HCT116 (cell line): Measurements from ENCODE around the gene SGK1.

Experiments used
- CBX3 ChIP-seq: IDR thresholded peaks from 2 replicates; pipeline ENCODE4 v1.6.1; 2012; ENCODE audit warnings: low read depth
- CEBPB ChIP-seq: IDR thresholded peaks from 2 replicates; pipeline ENCODE4 v1.6.1; 2012; ENCODE audit warnings: low read depth
- EZH2 ChIP-seq: fragments of 200-600 bp; sonication (generic); IDR thresholded peaks from 2 replicates; pipeline ENCODE4 v1.6.1; 2017; ENCODE audit warnings: antibody characterized with exemption, mixed run types
- EZH2phosphoT487 ChIP-seq: fragments of 200-600 bp; IDR thresholded peaks from 2 replicates; pipeline ENCODE4 v1.6.1; 2018; ENCODE audit warnings: antibody characterized with exemption, borderline replicate concordance
- JUND ChIP-seq: IDR thresholded peaks from 2 replicates; pipeline ENCODE4 v1.6.1; 2012
- POLR2A ChIP-seq: IDR thresholded peaks from 2 replicates; pipeline ENCODE4 v1.7.0; 2011; ENCODE audit warnings: borderline replicate concordance; ENCODE audit not compliant: insufficient read depth, insufficient read length; ENCODE audit errors: extremely low read depth
- POLR2AphosphoS5 ChIP-seq: IDR thresholded peaks from 2 replicates; pipeline ENCODE4 v1.6.1; 2011; ENCODE audit warnings: mild to moderate bottlenecking, low read depth, low read length, moderate library complexity
- RAD21 ChIP-seq: IDR thresholded peaks from 2 replicates; pipeline ENCODE4 v1.6.1; 2012; ENCODE audit warnings: low read depth, mild to moderate bottlenecking
- YY1 ChIP-seq: IDR thresholded peaks from 2 replicates; pipeline ENCODE4 v1.6.1; 2011; ENCODE audit warnings: low read length, low read depth, moderate library complexity, mild to moderate bottlenecking; ENCODE audit not compliant: insufficient replicate concordance; ENCODE audit errors: extremely low read depth
- ZBTB33 ChIP-seq: IDR thresholded peaks from 2 replicates; pipeline ENCODE4 v1.6.1; 2011; ENCODE audit warnings: mild to moderate bottlenecking, low read length, moderate library complexity; ENCODE audit not compliant: insufficient replicate concordance; ENCODE audit errors: extremely low read depth
- TF ChIP-seq, protein P1 (sequence below), 3 experiments: fragments of 200-600 bp in 1 of 3; sonication (generic) in 1 of 3; IDR thresholded peaks in 2 of 3; conservative IDR thresholded peaks in 1 of 3; 2 replicates each; pipeline ENCODE4 v1.5.1; 2012 to 2017; ENCODE audit warnings: low read depth in 2 of 3, low read length in 2 of 3, antibody characterized with exemption in 1 of 3, borderline replicate concordance in 1 of 3, control low read depth in 1 of 3, mild to moderate bottlenecking in 1 of 3, mixed read lengths in 1 of 3, mixed run types in 1 of 3, moderate library complexity in 1 of 3; ENCODE audit not compliant: insufficient read depth in 1 of 3
- TF ChIP-seq, protein P2 (sequence below): IDR thresholded peaks from 2 replicates; pipeline ENCODE4 v1.6.1; 2012

- TF ChIP-seq, protein P1, sequence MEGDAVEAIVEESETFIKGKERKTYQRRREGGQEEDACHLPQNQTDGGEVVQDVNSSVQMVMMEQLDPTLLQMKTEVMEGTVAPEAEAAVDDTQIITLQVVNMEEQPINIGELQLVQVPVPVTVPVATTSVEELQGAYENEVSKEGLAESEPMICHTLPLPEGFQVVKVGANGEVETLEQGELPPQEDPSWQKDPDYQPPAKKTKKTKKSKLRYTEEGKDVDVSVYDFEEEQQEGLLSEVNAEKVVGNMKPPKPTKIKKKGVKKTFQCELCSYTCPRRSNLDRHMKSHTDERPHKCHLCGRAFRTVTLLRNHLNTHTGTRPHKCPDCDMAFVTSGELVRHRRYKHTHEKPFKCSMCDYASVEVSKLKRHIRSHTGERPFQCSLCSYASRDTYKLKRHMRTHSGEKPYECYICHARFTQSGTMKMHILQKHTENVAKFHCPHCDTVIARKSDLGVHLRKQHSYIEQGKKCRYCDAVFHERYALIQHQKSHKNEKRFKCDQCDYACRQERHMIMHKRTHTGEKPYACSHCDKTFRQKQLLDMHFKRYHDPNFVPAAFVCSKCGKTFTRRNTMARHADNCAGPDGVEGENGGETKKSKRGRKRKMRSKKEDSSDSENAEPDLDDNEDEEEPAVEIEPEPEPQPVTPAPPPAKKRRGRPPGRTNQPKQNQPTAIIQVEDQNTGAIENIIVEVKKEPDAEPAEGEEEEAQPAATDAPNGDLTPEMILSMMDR (IDR thresholded peaks at IDR 0.05 in 2 of 3, conservative IDR thresholded peaks at IDR 0.05 in 1 of 3; ENCODE audit: borderline replicate concordance in 1 of 3, insufficient read depth in 1 of 3, low read depth in 2 of 3, low read length in 2 of 3): no peak
- TF ChIP-seq RAD21: no peak
- TF ChIP-seq ZBTB33: no peak
- TF ChIP-seq, protein P2, sequence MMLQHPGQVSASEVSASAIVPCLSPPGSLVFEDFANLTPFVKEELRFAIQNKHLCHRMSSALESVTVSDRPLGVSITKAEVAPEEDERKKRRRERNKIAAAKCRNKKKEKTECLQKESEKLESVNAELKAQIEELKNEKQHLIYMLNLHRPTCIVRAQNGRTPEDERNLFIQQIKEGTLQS: no peak
- no peak for TF ChIP-seq POLR2AphosphoS5
- no peak for TF ChIP-seq POLR2A
- TF ChIP-seq CEBPB: no peak
- no peak for TF ChIP-seq EZH2phosphoT487
- no peak for TF ChIP-seq YY1
- TF ChIP-seq JUND: no peak
- no peak for TF ChIP-seq EZH2
- no peak for TF ChIP-seq CBX3
These were observed 135.4 kb downstream of the SGK1 start for GRCh38 chr6:134182528-134182927.
